HEK293 (cell line): ENCODE data around the gene SARM1.
A peak's percentile ranks its signal among the peaks of the same experiment; 100 is the strongest.

ENCODE experiments used
- CTCF ChIA-PET: fragments of 350-600 bp; formaldehyde crosslinking; extraction: SDS; loops from one replicate; lab custom pipeline; 2021; ENCODE audit warnings: antibody characterized with exemption; lab: Yijun Ruan, JAX
- POLR2A ChIA-PET: fragments of 300-600 bp; formaldehyde crosslinking; extraction: SDS; loops from one replicate; lab custom pipeline; 2020; ENCODE audit warnings: antibody characterized with exemption, inconsistent platforms; lab: Yijun Ruan, JAX
- H3K27ac ChIP-seq: fragments of 200-500 bp; sonication (Bioruptor generic); 2 replicates; pipeline ENCODE4 v1.5.1; 2014; ENCODE audit warnings: low read depth, low read length, control low read depth, inconsistent platforms; ENCODE audit errors: extremely low read depth
- H3K36me3 ChIP-seq, 2 experiments: fragments of 200-500 bp in 1 of 2; sonication (Bioruptor generic) in 1 of 2; 1 replicate in 1 of 2; 2 replicates in 1 of 2; pipeline ENCODE4 v1.5.1; 2014 to 2017; ENCODE audit warnings: inconsistent platforms in 2 of 2, low read length in 2 of 2; ENCODE audit not compliant: control insufficient read depth in 2 of 2, insufficient read depth in 1 of 2
- H3K4me1 ChIP-seq: fragments of 200-500 bp; sonication (Bioruptor generic); 2 replicates; pipeline ENCODE4 v1.5.1; 2014; ENCODE audit warnings: mild to moderate bottlenecking, low read length, inconsistent platforms; ENCODE audit not compliant: control insufficient read depth, insufficient read depth
- H3K4me3 ChIP-seq: 2 replicates; pipeline ENCODE4 v1.5.1; 2011; ENCODE audit warnings: low read depth, mild to moderate bottlenecking, control low read depth, low read length, moderate library complexity
- H3K9me3 ChIP-seq: fragments of 200-500 bp; sonication (Bioruptor generic); 2 replicates; pipeline ENCODE4 v1.5.1; 2014; ENCODE audit warnings: low read depth, low read length, inconsistent platforms; ENCODE audit not compliant: control insufficient read depth, insufficient read depth
- HOXD13 ChIP-seq: sonication (generic); formaldehyde crosslinking; IDR thresholded peaks from 2 replicates; pipeline ENCODE4 v1.8.0; 2022; ENCODE audit warnings: missing genetic modification reagents, borderline replicate concordance
- OSR2 ChIP-seq: fragments of 450-650 bp; formaldehyde crosslinking; IDR thresholded peaks from 2 replicates; pipeline ENCODE4 v1.5.1; 2016; ENCODE audit warnings: missing biosample characterization, missing genetic modification characterization
- SP7 ChIP-seq: fragments of 450-650 bp; formaldehyde crosslinking; IDR thresholded peaks from 2 replicates; pipeline ENCODE4 v1.5.1; 2016; ENCODE audit warnings: missing biosample characterization, missing genetic modification characterization
- ZBTB48 ChIP-seq: fragments of 450-650 bp; formaldehyde crosslinking; IDR thresholded peaks from 2 replicates; pipeline ENCODE4 v1.5.1; 2016; ENCODE audit warnings: missing biosample characterization, missing genetic modification characterization
- ZFP41 ChIP-seq: fragments of 450-650 bp; formaldehyde crosslinking; IDR thresholded peaks from 2 replicates; pipeline ENCODE4 v1.5.1; 2016; ENCODE audit warnings: missing biosample characterization, missing genetic modification characterization, borderline replicate concordance
- ZFP69B ChIP-seq: fragments of 450-650 bp; formaldehyde crosslinking; IDR thresholded peaks from 2 replicates; pipeline ENCODE4 v1.5.1; 2016; ENCODE audit warnings: missing biosample characterization, missing genetic modification characterization
- ZNF138 ChIP-seq: fragments of 450-650 bp; formaldehyde crosslinking; IDR thresholded peaks from 2 replicates; pipeline ENCODE4 v1.5.1; 2016; ENCODE audit warnings: missing biosample characterization, missing genetic modification characterization, borderline replicate concordance
- ZNF324 ChIP-seq: fragments of 450-650 bp; formaldehyde crosslinking; IDR thresholded peaks from 2 replicates; pipeline ENCODE4 v1.5.1; 2016; ENCODE audit warnings: missing biosample characterization, missing genetic modification characterization
- ZNF335 ChIP-seq: fragments of 450-650 bp; formaldehyde crosslinking; conservative IDR thresholded peaks from 2 replicates; pipeline ENCODE4 v1.5.1; 2016; ENCODE audit warnings: missing biosample characterization, missing genetic modification characterization
- ZNF350 ChIP-seq: fragments of 450-650 bp; formaldehyde crosslinking; IDR thresholded peaks from 2 replicates; pipeline ENCODE4 v1.5.0; 2017; ENCODE audit warnings: missing biosample characterization, mild to moderate bottlenecking, missing genetic modification characterization
- ZNF670 ChIP-seq: fragments of 450-650 bp; formaldehyde crosslinking; IDR thresholded peaks from 2 replicates; pipeline ENCODE4 v1.5.1; 2016; ENCODE audit warnings: missing biosample characterization, missing genetic modification characterization, low read depth
- ZNF747 ChIP-seq: fragments of 450-650 bp; formaldehyde crosslinking; IDR thresholded peaks from 2 replicates; pipeline ENCODE4 v1.5.1; 2016; ENCODE audit warnings: missing biosample characterization, missing genetic modification characterization
- ZNF76 ChIP-seq: fragments of 450-650 bp; formaldehyde crosslinking; IDR thresholded peaks from 2 replicates; pipeline ENCODE4; 2016; ENCODE audit warnings: low read depth, missing biosample characterization, missing genetic modification characterization, borderline replicate concordance
- TF ChIP-seq, protein P1 (sequence below): fragments of 450-650 bp; formaldehyde crosslinking; IDR thresholded peaks from 2 replicates; pipeline ENCODE4 v1.5.0; 2017; ENCODE audit warnings: missing biosample characterization, missing genetic modification characterization, borderline replicate concordance
- TF ChIP-seq, protein P2 (sequence below): fragments of 450-650 bp; formaldehyde crosslinking; IDR thresholded peaks from 2 replicates; pipeline ENCODE4 v1.5.1; 2016; ENCODE audit warnings: missing biosample characterization, missing genetic modification characterization
- TF ChIP-seq, protein P3 (sequence below): fragments of 450-650 bp; formaldehyde crosslinking; IDR thresholded peaks from 2 replicates; pipeline ENCODE4 v1.5.1; 2016; ENCODE audit warnings: missing biosample characterization, missing genetic modification characterization
- TF ChIP-seq, protein P4 (sequence below): fragments of 450-650 bp; formaldehyde crosslinking; IDR thresholded peaks from 2 replicates; pipeline ENCODE4 v1.5.1; 2016; ENCODE audit warnings: missing biosample characterization, missing genetic modification characterization, borderline replicate concordance
- TF ChIP-seq, protein P5 (sequence below): fragments of 450-650 bp; formaldehyde crosslinking; IDR thresholded peaks from 2 replicates; pipeline ENCODE4 v1.5.1; 2016; ENCODE audit warnings: missing biosample characterization, missing genetic modification characterization
- TF ChIP-seq, protein P6 (sequence below): fragments of 450-650 bp; formaldehyde crosslinking; conservative IDR thresholded peaks from 2 replicates; pipeline ENCODE4 v1.5.1; 2016; ENCODE audit warnings: low read depth, missing biosample characterization, missing genetic modification characterization

SARM1 gene

DNA sequence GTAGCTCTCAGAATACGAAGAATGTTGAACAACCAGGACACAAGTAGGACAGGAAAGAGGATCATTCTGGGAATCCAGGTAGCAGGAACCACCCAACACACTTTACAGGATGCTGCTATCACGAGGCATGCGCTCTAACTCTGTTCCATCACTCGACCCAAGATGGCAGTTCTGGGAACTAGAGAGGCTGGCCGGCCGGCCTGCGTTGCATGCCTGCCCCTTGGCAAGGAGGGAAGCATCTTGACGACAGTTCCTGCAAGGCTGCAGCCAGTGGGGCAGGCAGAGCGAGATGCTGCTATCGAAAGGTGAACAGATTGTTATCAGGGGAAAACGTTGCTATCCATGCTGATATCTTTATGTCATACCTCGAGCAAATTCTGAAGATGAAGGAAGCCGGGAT, 53.7 kb downstream of the SARM1 start (continued):
- TF ChIP-seq, protein P1, sequence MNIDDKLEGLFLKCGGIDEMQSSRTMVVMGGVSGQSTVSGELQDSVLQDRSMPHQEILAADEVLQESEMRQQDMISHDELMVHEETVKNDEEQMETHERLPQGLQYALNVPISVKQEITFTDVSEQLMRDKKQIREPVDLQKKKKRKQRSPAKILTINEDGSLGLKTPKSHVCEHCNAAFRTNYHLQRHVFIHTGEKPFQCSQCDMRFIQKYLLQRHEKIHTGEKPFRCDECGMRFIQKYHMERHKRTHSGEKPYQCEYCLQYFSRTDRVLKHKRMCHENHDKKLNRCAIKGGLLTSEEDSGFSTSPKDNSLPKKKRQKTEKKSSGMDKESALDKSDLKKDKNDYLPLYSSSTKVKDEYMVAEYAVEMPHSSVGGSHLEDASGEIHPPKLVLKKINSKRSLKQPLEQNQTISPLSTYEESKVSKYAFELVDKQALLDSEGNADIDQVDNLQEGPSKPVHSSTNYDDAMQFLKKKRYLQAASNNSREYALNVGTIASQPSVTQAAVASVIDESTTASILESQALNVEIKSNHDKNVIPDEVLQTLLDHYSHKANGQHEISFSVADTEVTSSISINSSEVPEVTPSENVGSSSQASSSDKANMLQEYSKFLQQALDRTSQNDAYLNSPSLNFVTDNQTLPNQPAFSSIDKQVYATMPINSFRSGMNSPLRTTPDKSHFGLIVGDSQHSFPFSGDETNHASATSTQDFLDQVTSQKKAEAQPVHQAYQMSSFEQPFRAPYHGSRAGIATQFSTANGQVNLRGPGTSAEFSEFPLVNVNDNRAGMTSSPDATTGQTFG (tag by site-specific recombination): no peak
- TF ChIP-seq ZNF324 (tag by site-specific recombination) (no peak), ZBTB48 (tag by site-specific recombination) (no peak)

DNA sequence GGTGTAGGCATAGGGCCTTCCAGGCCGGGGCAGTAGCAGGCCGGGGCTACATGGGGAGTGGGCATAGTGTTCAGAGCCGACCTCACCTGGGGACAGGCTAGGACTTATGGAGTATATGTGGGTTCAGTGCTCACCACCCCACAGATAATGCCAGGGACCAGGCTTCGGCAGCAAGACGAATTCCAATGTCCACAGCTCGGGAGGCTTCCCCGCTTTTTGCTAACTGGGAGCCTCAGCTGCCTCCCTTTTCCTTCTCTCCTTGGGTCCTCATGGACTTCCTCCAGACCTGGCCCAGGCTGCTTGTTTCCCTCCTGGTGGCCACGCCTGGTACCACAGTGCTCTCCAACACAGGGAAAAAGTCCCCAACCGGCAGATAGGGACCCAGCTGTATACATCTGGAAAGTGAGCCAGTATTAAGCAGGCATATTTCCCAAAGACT, 54.6 kb downstream of the SARM1 start:
- H3K9me3 ChIP-seq: no peaks in the 10 kb centered on the region
- ChIA-PET CTCF (interaction anchor here (0.6 to 8.9 kb wide), 4 partner anchors 9 to 61 kb away, joined by 3 to 42 read pairs (median 4); no protein-coding TSS in a partner anchor), POLR2A (no interaction called here)
- TF ChIP-seq ZNF335: peak; percentile 14; the same call in 1 of the 2 replicates
- TF ChIP-seq, protein P2, sequence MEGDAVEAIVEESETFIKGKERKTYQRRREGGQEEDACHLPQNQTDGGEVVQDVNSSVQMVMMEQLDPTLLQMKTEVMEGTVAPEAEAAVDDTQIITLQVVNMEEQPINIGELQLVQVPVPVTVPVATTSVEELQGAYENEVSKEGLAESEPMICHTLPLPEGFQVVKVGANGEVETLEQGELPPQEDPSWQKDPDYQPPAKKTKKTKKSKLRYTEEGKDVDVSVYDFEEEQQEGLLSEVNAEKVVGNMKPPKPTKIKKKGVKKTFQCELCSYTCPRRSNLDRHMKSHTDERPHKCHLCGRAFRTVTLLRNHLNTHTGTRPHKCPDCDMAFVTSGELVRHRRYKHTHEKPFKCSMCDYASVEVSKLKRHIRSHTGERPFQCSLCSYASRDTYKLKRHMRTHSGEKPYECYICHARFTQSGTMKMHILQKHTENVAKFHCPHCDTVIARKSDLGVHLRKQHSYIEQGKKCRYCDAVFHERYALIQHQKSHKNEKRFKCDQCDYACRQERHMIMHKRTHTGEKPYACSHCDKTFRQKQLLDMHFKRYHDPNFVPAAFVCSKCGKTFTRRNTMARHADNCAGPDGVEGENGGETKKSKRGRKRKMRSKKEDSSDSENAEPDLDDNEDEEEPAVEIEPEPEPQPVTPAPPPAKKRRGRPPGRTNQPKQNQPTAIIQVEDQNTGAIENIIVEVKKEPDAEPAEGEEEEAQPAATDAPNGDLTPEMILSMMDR (tag by site-specific recombination): peak; percentile 26; the same call in 1 of the 2 replicates
- TF ChIP-seq, protein P3, sequence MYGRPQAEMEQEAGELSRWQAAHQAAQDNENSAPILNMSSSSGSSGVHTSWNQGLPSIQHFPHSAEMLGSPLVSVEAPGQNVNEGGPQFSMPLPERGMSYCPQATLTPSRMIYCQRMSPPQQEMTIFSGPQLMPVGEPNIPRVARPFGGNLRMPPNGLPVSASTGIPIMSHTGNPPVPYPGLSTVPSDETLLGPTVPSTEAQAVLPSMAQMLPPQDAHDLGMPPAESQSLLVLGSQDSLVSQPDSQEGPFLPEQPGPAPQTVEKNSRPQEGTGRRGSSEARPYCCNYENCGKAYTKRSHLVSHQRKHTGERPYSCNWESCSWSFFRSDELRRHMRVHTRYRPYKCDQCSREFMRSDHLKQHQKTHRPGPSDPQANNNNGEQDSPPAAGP: no peak
- no peaks in the 10 kb centered on the region for H3K4me1 ChIP-seq
- no peak overlapping the region for H3K27ac ChIP-seq
- H3K36me3 ChIP-seq: no peaks in the 10 kb centered on the region
- H3K4me3 ChIP-seq: no peak overlapping the region

DNA sequence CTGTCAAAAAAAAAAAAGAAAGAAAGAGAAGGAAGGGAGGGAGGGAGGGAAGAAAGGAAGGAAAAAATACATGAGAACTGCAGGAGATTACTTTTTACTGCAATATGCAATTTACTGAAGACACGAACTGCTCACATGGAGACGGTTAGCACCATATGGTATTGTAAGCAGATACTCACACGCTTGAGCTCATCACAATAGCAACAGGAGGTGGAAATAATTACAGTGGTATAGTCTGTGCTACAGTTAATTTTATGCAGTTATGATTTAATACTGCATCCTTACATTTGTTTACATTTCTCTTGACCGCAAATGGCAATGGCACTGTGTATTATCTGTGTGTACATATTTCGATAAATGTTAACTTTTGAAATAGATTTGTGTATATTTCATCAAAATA, 55.9 kb downstream of the SARM1 start:
- no peaks in the 10 kb centered on the region; the same call in 1 of the 2 replicates for H3K4me1 ChIP-seq
- ChIA-PET CTCF (interaction anchor here (0.6 to 8.9 kb wide), 2 partner anchors 10 to 19 kb away, joined by 3 to 42 read pairs; no protein-coding TSS in a partner anchor), POLR2A (no interaction called here)
- TF ChIP-seq ZNF76 (tag by site-specific recombination) (no peak), ZNF747 (tag by site-specific recombination) (no peak), OSR2 (no peak), SP7 (tag by site-specific recombination) (no peak), ZFP69B (tag by site-specific recombination) (no peak), ZNF670 (tag by site-specific recombination) (no peak), HOXD13 (CRISPR knock-in tag) (no peak), ZNF138 (no peak), ZNF350 (tag by site-specific recombination) (no peak), ZFP41 (tag by site-specific recombination) (no peak)
- TF ChIP-seq, protein P4, sequence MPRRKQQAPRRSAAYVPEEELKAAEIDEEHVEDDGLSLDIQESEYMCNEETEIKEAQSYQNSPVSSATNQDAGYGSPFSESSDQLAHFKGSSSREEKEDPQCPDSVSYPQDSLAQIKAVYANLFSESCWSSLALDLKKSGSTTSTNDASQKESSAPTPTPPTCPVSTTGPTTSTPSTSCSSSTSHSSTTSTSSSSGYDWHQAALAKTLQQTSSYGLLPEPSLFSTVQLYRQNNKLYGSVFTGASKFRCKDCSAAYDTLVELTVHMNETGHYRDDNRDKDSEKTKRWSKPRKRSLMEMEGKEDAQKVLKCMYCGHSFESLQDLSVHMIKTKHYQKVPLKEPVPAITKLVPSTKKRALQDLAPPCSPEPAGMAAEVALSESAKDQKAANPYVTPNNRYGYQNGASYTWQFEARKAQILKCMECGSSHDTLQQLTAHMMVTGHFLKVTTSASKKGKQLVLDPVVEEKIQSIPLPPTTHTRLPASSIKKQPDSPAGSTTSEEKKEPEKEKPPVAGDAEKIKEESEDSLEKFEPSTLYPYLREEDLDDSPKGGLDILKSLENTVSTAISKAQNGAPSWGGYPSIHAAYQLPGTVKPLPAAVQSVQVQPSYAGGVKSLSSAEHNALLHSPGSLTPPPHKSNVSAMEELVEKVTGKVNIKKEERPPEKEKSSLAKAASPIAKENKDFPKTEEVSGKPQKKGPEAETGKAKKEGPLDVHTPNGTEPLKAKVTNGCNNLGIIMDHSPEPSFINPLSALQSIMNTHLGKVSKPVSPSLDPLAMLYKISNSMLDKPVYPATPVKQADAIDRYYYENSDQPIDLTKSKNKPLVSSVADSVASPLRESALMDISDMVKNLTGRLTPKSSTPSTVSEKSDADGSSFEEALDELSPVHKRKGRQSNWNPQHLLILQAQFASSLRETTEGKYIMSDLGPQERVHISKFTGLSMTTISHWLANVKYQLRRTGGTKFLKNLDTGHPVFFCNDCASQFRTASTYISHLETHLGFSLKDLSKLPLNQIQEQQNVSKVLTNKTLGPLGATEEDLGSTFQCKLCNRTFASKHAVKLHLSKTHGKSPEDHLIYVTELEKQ (tag by site-specific recombination): no peak
- TF ChIP-seq, protein P5, sequence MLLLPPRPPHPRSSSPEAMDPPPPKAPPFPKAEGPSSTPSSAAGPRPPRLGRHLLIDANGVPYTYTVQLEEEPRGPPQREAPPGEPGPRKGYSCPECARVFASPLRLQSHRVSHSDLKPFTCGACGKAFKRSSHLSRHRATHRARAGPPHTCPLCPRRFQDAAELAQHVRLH: no peak
- TF ChIP-seq, protein P6, sequence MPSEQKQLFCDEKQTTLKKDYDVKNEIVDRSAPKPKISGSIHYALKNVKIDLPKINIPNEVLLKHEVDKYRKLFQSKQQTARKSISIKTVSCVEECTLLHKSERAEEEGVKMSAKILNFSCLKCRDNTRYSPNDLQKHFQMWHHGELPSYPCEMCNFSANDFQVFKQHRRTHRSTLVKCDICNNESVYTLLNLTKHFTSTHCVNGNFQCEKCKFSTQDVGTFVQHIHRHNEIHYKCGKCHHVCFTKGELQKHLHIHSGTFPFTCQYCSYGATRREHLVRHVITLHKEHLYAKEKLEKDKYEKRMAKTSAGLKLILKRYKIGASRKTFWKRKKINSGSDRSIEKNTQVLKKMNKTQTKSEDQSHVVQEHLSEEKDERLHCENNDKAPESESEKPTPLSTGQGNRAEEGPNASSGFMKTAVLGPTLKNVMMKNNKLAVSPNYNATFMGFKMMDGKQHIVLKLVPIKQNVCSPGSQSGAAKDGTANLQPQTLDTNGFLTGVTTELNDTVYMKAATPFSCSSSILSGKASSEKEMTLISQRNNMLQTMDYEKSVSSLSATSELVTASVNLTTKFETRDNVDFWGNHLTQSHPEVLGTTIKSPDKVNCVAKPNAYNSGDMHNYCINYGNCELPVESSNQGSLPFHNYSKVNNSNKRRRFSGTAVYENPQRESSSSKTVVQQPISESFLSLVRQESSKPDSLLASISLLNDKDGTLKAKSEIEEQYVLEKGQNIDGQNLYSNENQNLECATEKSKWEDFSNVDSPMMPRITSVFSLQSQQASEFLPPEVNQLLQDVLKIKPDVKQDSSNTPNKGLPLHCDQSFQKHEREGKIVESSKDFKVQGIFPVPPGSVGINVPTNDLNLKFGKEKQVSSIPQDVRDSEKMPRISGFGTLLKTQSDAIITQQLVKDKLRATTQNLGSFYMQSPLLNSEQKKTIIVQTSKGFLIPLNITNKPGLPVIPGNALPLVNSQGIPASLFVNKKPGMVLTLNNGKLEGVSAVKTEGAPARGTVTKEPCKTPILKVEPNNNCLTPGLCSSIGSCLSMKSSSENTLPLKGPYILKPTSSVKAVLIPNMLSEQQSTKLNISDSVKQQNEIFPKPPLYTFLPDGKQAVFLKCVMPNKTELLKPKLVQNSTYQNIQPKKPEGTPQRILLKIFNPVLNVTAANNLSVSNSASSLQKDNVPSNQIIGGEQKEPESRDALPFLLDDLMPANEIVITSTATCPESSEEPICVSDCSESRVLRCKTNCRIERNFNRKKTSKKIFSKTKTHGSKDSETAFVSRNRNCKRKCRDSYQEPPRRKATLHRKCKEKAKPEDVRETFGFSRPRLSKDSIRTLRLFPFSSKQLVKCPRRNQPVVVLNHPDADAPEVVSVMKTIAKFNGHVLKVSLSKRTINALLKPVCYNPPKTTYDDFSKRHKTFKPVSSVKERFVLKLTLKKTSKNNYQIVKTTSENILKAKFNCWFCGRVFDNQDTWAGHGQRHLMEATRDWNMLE: no peak

More for the DNA sequence above, 55.9 kb downstream of the SARM1 start:
- Histone ChIP-seq H3K36me3 (no peaks in the 10 kb centered on the region), H3K27ac (no peak overlapping the region), H3K4me3 (no peak overlapping the region), H3K9me3 (no peaks in the 10 kb centered on the region)
